IPS-NIHi7 (cell line): Measurements from ENCODE around the gene TM4SF4.

ENCODE experiments used
- DNase-seq: peaks from one replicate; pipeline ENCODE4 v3.0.0; 2012; ENCODE audit warnings: mixed read lengths; ENCODE audit errors: extremely low spot score

The TM4SF4 gene

DNA sequence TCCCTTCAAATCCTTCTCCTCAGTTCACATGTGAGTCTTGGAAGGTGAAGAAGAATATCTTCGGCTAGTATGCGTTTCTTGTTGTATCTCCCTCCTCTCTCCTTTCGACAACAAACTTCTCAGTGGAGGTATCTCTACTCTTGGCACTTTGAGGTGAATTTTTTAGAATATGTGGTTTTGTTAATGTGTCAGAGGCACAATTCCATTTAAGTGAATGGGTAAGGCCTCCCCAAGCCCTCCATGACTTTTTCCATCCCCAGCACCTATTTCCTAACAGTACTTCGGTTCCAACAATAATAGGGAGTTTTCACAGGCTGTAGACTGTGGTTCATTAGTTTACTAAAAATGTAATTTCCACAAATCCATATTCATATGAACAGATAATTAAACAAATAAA lies 74.2 kb downstream of the TM4SF4 start:
- DNase-seq: no peak

GRCh38 chr3:149551500-149551899 lies 77.0 kb downstream of the TM4SF4 start:
- DNase-seq: no peak

DNA sequence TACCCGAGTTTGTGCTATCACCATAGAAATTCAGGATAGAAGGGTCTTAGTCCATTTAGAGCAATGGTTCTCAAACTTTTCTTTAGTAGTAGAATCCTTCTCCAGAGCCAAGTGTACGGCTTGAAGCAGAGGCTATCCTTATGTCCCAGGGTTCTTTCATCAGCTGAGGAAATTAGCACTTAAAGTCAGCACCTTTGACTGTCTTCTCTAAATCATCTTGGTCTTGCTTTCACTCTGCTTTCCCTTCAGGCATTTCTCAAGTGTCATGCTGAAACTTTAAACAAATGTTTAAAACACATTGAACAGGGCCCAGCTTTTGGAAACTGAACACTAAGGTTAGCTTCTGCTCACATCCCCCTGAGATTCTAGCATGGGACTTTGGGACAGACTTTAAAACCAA lies 78.2 kb downstream of the TM4SF4 start:
- no peak for DNase-seq
